ENCODE data around the gene CDKN2B-AS1. TPM values are rescaled to one million over a fixed set of nuclear protein-coding genes. Genes with fewer than 3 reads are reported as not detected.

The CDKN2B-AS1 gene
- total RNA-seq, 6 experiments from 2014 or later = 0.61 to 1.5 (median 1.2) TPM

DNA sequence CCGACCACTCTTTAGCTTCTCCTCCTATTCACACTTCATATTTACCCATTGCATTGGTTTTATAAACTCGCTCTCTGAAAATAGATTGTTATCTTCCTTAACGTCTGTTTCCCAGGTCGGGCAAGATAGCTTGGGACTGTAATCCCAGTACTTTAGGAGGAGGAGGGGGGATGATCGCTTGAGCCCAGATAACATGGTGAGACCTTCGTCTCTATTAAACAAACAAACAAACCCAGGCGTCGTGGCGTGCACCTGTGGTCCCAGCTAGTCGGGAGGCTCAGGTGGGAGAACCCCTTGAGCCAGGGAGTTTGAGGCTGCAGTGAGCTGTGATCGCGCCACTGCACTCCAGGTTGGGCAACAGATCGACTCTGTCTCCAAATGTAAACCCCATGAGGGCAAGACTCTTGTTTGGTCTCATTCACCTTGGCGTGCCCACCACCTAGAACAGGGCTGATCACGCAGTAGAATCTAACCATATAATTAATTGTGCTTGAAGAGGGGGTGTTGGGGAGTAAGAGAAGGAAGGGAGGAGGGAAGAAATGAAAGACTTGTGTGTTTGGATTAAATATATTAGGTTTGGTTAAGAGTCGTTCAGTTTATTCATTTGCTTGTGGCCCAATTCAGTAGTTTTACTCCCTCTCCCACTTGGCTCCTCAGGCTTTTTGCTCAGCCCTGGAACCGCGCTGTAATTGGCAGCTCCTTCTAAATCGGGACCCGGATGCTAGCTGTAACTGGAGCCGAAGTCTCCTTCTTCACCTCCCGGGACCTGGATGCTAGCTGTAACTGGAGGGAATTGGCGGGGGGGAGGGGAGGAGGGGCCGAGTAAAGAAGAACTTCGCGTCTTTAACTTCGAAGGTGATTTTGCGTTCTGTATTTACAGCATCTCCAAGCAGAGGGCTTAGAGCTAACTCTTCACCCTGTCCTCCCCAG lies 25.3 kb upstream of the CDKN2B-AS1 start:
- no peak overlapping the region for H3K27ac Mint-ChIP-seq
- H3K27me3 Mint-ChIP-seq (ENCODE audit: insufficient read depth) = peaks cover 23% of the 10 kb centered on the region
- TF ChIP-seq, protein P1, sequence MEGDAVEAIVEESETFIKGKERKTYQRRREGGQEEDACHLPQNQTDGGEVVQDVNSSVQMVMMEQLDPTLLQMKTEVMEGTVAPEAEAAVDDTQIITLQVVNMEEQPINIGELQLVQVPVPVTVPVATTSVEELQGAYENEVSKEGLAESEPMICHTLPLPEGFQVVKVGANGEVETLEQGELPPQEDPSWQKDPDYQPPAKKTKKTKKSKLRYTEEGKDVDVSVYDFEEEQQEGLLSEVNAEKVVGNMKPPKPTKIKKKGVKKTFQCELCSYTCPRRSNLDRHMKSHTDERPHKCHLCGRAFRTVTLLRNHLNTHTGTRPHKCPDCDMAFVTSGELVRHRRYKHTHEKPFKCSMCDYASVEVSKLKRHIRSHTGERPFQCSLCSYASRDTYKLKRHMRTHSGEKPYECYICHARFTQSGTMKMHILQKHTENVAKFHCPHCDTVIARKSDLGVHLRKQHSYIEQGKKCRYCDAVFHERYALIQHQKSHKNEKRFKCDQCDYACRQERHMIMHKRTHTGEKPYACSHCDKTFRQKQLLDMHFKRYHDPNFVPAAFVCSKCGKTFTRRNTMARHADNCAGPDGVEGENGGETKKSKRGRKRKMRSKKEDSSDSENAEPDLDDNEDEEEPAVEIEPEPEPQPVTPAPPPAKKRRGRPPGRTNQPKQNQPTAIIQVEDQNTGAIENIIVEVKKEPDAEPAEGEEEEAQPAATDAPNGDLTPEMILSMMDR (IDR thresholded peaks at IDR 0.05) = no peak
- peaks cover 66% of the 10 kb centered on the region for H3K4me1 Mint-ChIP-seq (ENCODE audit: low read depth)
- peak overlapping the region; percentile 76; the same call in 1 of the 2 replicates for H3K4me3 Mint-ChIP-seq
- H3K36me3 Mint-ChIP-seq (ENCODE audit: low read depth) = peaks cover 45% of the 10 kb centered on the region
- DNase-seq = no peak
- peaks cover 4% of the 10 kb centered on the region; the same call in 1 of the 2 replicates for H3K9me3 Mint-ChIP-seq

- Mint-ChIP-seq H3K27ac (no peak overlapping the region), H3K36me3 (ENCODE audit: low read depth) (peaks cover 45% of the 10 kb centered on the region), H3K4me3 (no peak overlapping the region), H3K27me3 (ENCODE audit: insufficient read depth) (peaks cover 28% of the 10 kb centered on the region), H3K9me3 (peaks cover 4% of the 10 kb centered on the region; the same call in 1 of the 2 replicates), H3K4me1 (ENCODE audit: low read depth) (peaks cover 66% of the 10 kb centered on the region)
- TF ChIP-seq, protein P1 (IDR thresholded peaks at IDR 0.05) = no peak
- no peak for DNase-seq
Measured at GRCh38 chr9:21969951-21970799, 24.4 kb upstream of the CDKN2B-AS1 start.

DNA sequence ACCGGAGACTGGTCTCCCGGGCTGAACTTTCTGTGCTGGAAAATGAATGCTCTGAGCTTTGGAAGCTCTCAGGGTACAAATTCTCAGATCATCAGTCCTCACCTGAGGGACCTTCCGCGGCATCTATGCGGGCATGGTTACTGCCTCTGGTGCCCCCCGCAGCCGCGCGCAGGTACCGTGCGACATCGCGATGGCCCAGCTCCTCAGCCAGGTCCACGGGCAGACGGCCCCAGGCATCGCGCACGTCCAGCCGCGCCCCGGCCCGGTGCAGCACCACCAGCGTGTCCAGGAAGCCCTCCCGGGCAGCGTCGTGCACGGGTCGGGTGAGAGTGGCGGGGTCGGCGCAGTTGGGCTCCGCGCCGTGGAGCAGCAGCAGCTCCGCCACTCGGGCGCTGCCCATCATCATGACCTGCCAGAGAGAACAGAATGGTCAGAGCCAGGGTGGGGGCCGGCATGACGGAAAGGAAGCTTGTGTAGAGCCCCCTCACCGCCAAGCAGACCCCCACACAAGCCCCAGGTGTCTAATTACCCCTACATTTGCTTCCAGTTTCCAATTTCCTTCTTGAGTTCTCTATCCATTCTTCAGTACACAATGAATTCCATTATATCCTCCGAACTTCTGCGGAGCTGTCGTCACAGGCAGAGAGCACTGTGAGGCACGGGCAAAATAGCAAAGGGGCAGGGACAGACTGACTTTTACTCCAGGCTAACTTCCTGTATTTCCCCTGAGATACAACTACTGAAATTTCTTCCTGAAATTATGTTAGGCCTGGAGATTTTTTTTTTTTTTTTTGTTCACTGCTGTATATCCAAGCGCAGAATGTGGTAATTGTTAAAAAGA lies 23.6 kb upstream of the CDKN2B-AS1 start:
- peak overlapping the region; percentile 41; the same call in 1 of the 2 replicates for H3K4me3 Mint-ChIP-seq
- H3K36me3 Mint-ChIP-seq (ENCODE audit: low read depth) = peaks cover 45% of the 10 kb centered on the region
- peak overlapping the region; percentile 2; the same call in 1 of the 2 replicates for H3K27ac Mint-ChIP-seq
- H3K9me3 Mint-ChIP-seq = peaks cover 4% of the 10 kb centered on the region; the same call in 1 of the 2 replicates
- peaks cover 31% of the 10 kb centered on the region for H3K27me3 Mint-ChIP-seq (ENCODE audit: insufficient read depth)
- TF ChIP-seq, protein P1 (IDR thresholded peaks at IDR 0.05) = no peak
- H3K4me1 Mint-ChIP-seq (ENCODE audit: low read depth) = peaks cover 58% of the 10 kb centered on the region
- DNase-seq = no peak

DNA sequence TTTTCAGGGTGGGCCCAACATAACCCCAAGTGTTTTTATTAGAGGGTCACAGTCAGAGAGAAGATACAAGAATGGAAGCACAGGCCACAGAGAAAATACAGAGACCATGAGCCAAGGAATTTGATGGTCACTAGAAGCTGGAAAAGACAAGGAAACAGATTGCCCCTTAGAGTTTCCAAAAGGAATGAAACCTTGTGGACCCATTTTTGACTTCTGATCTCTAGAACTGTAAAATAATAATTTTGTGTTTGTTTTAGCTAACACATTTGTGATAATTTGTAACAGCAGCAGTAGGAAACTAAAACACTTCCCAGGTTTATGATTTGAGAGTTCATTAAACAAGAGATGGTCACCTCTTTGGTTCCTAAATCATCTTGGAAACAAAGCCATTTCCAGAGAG lies 22.2 kb upstream of the CDKN2B-AS1 start:
- Mint-ChIP-seq H3K4me1 (ENCODE audit: low read depth) (peaks cover 54% of the 10 kb centered on the region), H3K36me3 (ENCODE audit: low read depth) (peaks cover 39% of the 10 kb centered on the region), H3K27ac (peak overlapping the region; percentile 74), H3K9me3 (peaks cover 4% of the 10 kb centered on the region; the same call in 1 of the 2 replicates), H3K4me3 (peak overlapping the region; percentile 92), H3K27me3 (ENCODE audit: insufficient read depth) (peaks cover 35% of the 10 kb centered on the region)
- no peak for DNase-seq
- TF ChIP-seq, protein P1 (IDR thresholded peaks at IDR 0.05) = no peak

DNA sequence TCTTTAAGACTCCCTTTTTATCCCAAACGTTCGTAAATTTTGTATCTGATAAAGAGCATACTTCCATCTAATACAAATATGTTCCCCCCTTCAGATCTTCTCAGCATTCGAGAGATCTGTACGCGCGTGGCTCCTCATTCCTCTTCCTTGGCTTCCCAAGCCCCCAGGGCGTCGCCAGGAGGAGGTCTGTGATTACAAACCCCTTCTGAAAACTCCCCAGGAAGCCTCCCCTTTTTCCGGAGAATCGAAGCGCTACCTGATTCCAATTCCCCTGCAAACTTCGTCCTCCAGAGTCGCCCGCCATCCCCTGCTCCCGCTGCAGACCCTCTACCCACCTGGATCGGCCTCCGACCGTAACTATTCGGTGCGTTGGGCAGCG lies 20.3 kb upstream of the CDKN2B-AS1 start:
- Mint-ChIP-seq H3K27me3 (ENCODE audit: insufficient read depth) (peaks cover 31% of the 10 kb centered on the region), H3K27ac (peak overlapping the region; percentile 82), H3K4me3 (peak overlapping the region; percentile 92), H3K36me3 (ENCODE audit: low read depth) (peaks cover 24% of the 10 kb centered on the region), H3K4me1 (ENCODE audit: low read depth) (peaks cover 48% of the 10 kb centered on the region), H3K9me3 (peaks cover 4% of the 10 kb centered on the region; the same call in 1 of the 2 replicates)
- DNase-seq = no peak
- TF ChIP-seq, protein P1 (IDR thresholded peaks at IDR 0.05) = no peak

Measured in HFFc6 (cell line).